ENCODE data around the gene FHOD3. TPM values are rescaled to one million over a fixed set of nuclear protein-coding genes. Genes with fewer than 3 reads are reported as not detected.

The FHOD3 gene
- total RNA-seq, 1 donor from 2014 or later: 16.3 TPM

DNA sequence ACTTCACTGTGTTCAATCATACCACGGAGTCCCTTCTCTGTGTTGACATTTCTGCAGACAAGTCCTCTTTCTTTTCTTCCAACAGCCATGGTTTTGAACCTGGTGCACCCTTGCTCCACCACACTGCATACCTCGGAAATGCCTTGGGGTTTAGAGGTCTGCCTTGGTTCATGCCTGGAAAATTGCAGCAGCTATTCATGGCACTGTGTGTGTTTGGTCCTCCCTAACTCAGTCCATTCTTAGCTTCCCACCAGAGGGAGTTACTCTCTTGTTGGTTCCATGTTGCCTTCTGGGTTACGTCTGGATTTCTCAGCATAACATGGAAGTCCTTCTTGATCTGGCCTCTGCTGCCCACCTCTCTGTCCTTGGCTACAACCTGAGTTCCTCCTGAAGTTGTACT lies 206.0 kb downstream of the FHOD3 start:
- Mint-ChIP-seq H3K9me3 (peaks cover 6% of the 10 kb centered on the region), H3K27me3 (ENCODE audit: low read depth) (no peaks in the 10 kb centered on the region)
- TF ChIP-seq, protein P1, sequence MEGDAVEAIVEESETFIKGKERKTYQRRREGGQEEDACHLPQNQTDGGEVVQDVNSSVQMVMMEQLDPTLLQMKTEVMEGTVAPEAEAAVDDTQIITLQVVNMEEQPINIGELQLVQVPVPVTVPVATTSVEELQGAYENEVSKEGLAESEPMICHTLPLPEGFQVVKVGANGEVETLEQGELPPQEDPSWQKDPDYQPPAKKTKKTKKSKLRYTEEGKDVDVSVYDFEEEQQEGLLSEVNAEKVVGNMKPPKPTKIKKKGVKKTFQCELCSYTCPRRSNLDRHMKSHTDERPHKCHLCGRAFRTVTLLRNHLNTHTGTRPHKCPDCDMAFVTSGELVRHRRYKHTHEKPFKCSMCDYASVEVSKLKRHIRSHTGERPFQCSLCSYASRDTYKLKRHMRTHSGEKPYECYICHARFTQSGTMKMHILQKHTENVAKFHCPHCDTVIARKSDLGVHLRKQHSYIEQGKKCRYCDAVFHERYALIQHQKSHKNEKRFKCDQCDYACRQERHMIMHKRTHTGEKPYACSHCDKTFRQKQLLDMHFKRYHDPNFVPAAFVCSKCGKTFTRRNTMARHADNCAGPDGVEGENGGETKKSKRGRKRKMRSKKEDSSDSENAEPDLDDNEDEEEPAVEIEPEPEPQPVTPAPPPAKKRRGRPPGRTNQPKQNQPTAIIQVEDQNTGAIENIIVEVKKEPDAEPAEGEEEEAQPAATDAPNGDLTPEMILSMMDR (IDR thresholded peaks at IDR 0.05; ENCODE audit: unreplicated experiment): no peak

DNA sequence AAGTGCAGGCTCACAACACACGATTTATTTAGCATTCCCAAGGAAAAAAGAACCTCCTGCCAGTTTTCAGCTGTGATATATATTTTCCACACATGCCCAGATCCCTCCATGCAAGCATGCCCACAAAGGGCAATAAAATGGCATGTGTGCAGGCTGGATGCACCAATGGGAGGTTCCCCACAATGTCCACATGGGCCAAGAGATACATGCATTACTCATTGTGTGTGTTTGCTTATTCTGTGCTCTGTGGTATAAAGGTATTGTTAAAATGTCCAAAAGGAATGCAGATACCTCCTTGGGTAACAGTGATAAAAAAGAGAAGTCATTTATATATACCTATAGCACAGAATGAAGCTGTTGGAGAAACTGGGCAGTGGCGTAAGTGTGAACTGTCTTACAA lies 207.4 kb downstream of the FHOD3 start:
- H3K27me3 Mint-ChIP-seq (ENCODE audit: low read depth): no peaks in the 10 kb centered on the region
- no peak overlapping the region for H3K27ac Mint-ChIP-seq
- H3K4me3 Mint-ChIP-seq: no peak overlapping the region
- TF ChIP-seq, protein P1 (IDR thresholded peaks at IDR 0.05; ENCODE audit: unreplicated experiment): no peak
- peaks cover 6% of the 10 kb centered on the region for H3K9me3 Mint-ChIP-seq
- DNase-seq (ENCODE audit: low spot score in 2 of 2, unreplicated experiment in 2 of 2): no peak
- H3K4me1 Mint-ChIP-seq: no peaks in the 10 kb centered on the region
- peaks cover 2% of the 10 kb centered on the region for H3K36me3 Mint-ChIP-seq

More for the DNA sequence above, 206.0 kb downstream of the FHOD3 start:
- no peak for DNase-seq (ENCODE audit: low spot score in 2 of 2, unreplicated experiment in 2 of 2)
- Mint-ChIP-seq H3K36me3 (peaks cover 2% of the 10 kb centered on the region), H3K27ac (no peak overlapping the region), H3K4me3 (no peak overlapping the region), H3K4me1 (no peaks in the 10 kb centered on the region)

DNA sequence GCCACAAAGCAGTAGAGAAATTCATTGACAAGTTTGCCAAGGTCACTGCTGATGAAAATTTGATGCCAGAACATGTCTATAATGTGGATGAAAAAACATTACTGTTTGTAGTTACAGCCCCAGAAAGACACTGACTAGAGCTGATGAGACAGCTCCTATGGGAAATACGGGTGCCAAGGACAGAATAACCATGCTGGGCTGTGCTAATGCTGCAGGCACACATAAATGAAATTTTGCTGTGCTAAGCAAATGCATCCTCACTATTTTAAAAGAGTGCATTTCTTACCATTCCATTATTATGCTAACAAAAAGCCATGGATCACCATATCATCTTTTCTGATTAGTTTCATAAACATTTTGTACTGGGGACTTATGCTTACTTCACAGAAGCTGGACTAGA lies 208.2 kb downstream of the FHOD3 start:
- Mint-ChIP-seq H3K27me3 (ENCODE audit: low read depth) (no peaks in the 10 kb centered on the region), H3K4me3 (no peak overlapping the region), H3K36me3 (peaks cover 2% of the 10 kb centered on the region), H3K9me3 (peaks cover 6% of the 10 kb centered on the region), H3K4me1 (peaks cover 4% of the 10 kb centered on the region), H3K27ac (no peak overlapping the region)
- TF ChIP-seq, protein P1 (IDR thresholded peaks at IDR 0.05; ENCODE audit: unreplicated experiment): no peak
- no peak for DNase-seq (ENCODE audit: low spot score in 2 of 2, unreplicated experiment in 2 of 2)

DNA sequence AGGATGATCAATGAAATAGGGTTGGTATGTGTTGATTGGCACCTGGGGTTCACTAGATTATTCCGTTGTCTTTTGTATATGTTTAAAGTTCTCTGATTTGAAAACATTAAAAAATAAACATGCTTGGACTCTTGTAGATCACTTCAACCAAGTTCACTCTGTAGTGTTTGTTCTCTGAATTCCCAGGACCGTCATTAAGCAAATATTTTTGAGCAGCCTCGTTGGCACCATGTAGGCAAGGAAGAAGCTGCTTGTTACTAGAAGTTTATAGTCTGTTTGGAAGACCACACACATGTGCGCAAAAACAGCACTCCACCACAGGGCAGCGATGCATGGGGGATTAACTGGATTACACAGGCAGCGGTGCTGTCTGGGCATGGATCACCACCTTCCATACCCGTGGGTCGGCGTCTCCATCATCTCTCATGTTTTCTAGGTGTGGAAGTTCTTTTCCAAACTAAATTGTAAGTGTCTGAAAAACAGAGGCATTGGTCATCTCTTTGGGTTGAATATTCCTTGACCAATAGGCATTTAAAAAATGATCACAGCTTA lies 212.2 kb downstream of the FHOD3 start:
- H3K27ac Mint-ChIP-seq: no peak overlapping the region
- DNase-seq (ENCODE audit: low spot score in 2 of 2, unreplicated experiment in 2 of 2): no peak
- no peaks in the 10 kb centered on the region for H3K27me3 Mint-ChIP-seq (ENCODE audit: low read depth)
- no peak overlapping the region for H3K4me3 Mint-ChIP-seq
- peaks cover 25% of the 10 kb centered on the region for H3K4me1 Mint-ChIP-seq
- TF ChIP-seq, protein P1 (IDR thresholded peaks at IDR 0.05; ENCODE audit: unreplicated experiment): no peak
- H3K9me3 Mint-ChIP-seq: peaks cover 6% of the 10 kb centered on the region
- H3K36me3 Mint-ChIP-seq: peaks cover 2% of the 10 kb centered on the region

DNA sequence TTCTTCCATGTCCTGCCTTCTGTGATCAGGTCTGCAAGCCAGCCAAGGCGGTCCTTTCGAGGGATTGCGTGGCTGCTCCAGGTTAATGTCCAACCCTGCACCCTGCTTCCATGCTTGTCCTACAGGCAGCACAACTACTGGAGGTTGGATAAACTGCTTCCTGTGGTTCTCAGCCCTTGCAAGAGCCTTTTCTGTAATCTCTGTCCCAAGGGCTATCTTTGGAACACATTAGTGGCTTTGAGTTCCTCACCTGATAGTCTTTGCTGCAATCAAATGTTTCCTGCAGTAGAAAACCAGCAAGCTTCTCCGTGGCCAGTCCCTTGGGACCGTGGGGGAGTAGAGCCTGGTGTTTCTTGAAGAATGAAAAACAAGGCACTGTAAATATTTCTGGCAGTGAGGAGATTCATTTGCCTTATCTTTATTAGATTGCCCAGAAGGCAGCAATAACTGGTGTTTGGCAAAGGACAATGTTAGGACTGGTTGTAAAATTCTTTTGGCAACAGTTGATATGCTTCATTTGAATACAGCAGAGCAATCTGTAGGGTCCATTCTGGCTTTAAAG lies 214.4 kb downstream of the FHOD3 start:
- Mint-ChIP-seq H3K36me3 (no peaks in the 10 kb centered on the region), H3K4me1 (peaks cover 27% of the 10 kb centered on the region), H3K27ac (no peak overlapping the region), H3K27me3 (ENCODE audit: low read depth) (no peaks in the 10 kb centered on the region), H3K4me3 (no peak overlapping the region), H3K9me3 (no peaks in the 10 kb centered on the region)
- DNase-seq (ENCODE audit: low spot score in 2 of 2, unreplicated experiment in 2 of 2): no peak
- TF ChIP-seq, protein P1 (IDR thresholded peaks at IDR 0.05; ENCODE audit: unreplicated experiment): no peak
